ENCODE measurements around the gene TAF11L6.
A peak's percentile ranks its signal among the peaks of the same experiment; 100 is the strongest.
"Not testable (repeated sequence)": the region's sequence is repeated elsewhere in the genome, so short reads cannot be mapped to it uniquely, and the experiment has no call there.

The TAF11L6 gene

GRCh38 chr5:17528369-17528768 lies at the start of gene TAF11L6:
Gene TAF11L6, plus strand, starts transcription at chr5:17528669.
- DNase-seq (ENCODE audit: low read depth in 3 of 3) = not testable (repeated sequence)

GRCh38 chr5:17481378-17481777 lies 47.1 kb upstream of the TAF11L6 start:
- DNase-seq (ENCODE audit: low read depth in 3 of 3) = no peak

- DNase-seq (ENCODE audit: low read depth in 3 of 3) = no peak
These were observed 45.7 kb upstream of the TAF11L6 start for GRCh38 chr5:17482790-17483189.

GRCh38 chr5:17486464-17487173 lies 41.9 kb upstream of the TAF11L6 start:
- not testable (repeated sequence) for DNase-seq (ENCODE audit: low read depth in 3 of 3)

GRCh38 chr5:17487174-17487512 lies 41.3 kb upstream of the TAF11L6 start:
- no peak for DNase-seq (ENCODE audit: low read depth in 3 of 3)

GRCh38 chr5:17491257-17491656 lies 37.2 kb upstream of the TAF11L6 start:
- not testable (repeated sequence) for DNase-seq (ENCODE audit: low read depth in 3 of 3)

GRCh38 chr5:17492770-17493169 lies 35.7 kb upstream of the TAF11L6 start:
- DNase-seq (ENCODE audit: low read depth in 3 of 3) = no peak

- no peak for DNase-seq (ENCODE audit: low read depth in 3 of 3)
These were observed 31.0 kb upstream of the TAF11L6 start for GRCh38 chr5:17497446-17497845.

GRCh38 chr5:17497931-17498330 lies 30.5 kb upstream of the TAF11L6 start, which contains the start of gene TAF11L2:
Gene TAF11L2, plus strand, starts transcription at chr5:17498231.
- DNase-seq (ENCODE audit: low read depth in 3 of 3) = not testable (repeated sequence)

- DNase-seq (ENCODE audit: low read depth in 3 of 3) = no peak
These were observed 16.6 kb upstream of the TAF11L6 start for GRCh38 chr5:17511775-17512325.

- DNase-seq (ENCODE audit: low read depth in 3 of 3) = peak in 1 of 3 experiments; percentile 1
These were observed 10.9 kb upstream of the TAF11L6 start for GRCh38 chr5:17517526-17517925.

- not testable (repeated sequence) for DNase-seq (ENCODE audit: low read depth in 3 of 3)
These were observed 10.4 kb upstream of the TAF11L6 start, which contains the start of gene TAF11L3 for GRCh38 chr5:17518067-17518466. Gene TAF11L3, plus strand, starts transcription at chr5:17518367.

GRCh38 chr5:17519508-17519907 lies 9.0 kb upstream of the TAF11L6 start:
- DNase-seq (ENCODE audit: low read depth in 3 of 3) = not testable (repeated sequence)

- DNase-seq (ENCODE audit: low read depth in 3 of 3) = not testable (repeated sequence)
These were observed 7.0 kb upstream of the TAF11L6 start, which contains the start of gene TAF11L4 for GRCh38 chr5:17521501-17521900. Gene TAF11L4, plus strand, starts transcription at chr5:17521801.

GRCh38 chr5:17524935-17525334 lies 3.5 kb upstream of the TAF11L6 start, which contains the start of gene TAF11L5:
Gene TAF11L5, plus strand, starts transcription at chr5:17525235.
- DNase-seq (ENCODE audit: low read depth in 3 of 3) = not testable (repeated sequence)

GRCh38 chr5:17526504-17526903 lies 2.0 kb upstream of the TAF11L6 start:
- peak in 1 of 3 experiments; percentile 9 for DNase-seq (ENCODE audit: low read depth in 3 of 3)
